GM21737 (cell line): ENCODE measurements around the gene ITGB3.

Experiments
- ATAC-seq: cut with Tn5 transposase; IDR thresholded peaks from one replicate; pipeline ENCODE4 v1.9.1; 2021; ENCODE audit warnings: mild to moderate bottlenecking, moderate library complexity; ENCODE audit not compliant: unreplicated experiment

Gene ITGB3

DNA sequence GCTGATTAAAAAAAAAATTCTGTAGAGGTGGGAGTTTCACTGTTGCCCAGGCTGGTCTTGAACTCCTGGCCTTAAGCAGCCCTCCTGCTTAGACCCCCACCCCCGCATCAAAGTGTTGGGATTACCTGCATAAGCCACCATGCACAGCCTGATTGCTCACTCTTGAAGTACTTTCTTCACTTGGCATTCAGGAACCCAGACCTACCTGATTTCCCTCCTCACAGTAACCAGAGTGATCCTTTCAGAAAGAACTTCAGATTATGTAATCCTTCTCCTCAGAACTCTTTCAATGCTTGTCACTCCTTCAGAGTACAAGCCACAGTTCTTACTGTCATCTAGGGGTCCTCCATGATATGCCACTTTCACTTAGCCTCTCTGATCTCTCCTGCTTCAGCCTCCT, 71.5 kb downstream of the ITGB3 start:
- no peak for ATAC-seq

DNA sequence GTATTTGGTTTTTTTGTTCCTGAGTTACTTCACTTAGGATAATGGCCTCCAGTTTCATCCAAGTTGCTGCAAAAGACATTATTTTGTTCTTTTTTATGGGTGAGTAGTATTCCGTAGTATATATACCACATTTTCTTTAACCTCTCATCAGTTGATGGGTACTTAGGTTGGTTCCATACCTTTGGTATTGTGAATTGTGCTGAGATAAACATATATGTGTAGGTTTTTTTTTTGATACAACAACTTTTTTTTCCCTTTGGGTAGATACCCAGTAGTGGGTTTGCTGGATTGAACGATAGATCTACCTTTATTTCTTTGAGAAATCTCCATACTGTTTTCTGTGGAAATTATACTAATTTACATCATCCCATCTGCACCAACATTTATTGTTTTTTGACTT, 76.9 kb downstream of the ITGB3 start:
- no peak for ATAC-seq

DNA sequence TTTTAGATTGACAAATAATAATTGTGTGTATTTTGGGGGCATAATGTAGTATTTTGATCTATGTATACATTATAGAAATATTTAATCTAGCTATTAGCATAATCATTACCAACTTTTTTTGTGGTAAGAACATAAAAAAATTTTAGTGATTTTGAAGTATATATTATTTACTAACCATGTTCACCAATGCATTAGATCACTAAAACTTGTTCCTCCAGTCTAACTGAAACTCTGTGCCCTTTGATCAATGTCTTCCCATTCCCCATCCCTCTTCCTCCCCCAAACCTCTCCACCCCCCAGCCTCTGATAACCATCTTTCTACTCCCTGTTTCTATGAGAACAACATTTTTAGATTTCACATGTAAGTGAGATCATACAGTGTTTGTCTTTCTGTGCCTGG, 78.7 kb downstream of the ITGB3 start:
- ATAC-seq, result no peak

DNA sequence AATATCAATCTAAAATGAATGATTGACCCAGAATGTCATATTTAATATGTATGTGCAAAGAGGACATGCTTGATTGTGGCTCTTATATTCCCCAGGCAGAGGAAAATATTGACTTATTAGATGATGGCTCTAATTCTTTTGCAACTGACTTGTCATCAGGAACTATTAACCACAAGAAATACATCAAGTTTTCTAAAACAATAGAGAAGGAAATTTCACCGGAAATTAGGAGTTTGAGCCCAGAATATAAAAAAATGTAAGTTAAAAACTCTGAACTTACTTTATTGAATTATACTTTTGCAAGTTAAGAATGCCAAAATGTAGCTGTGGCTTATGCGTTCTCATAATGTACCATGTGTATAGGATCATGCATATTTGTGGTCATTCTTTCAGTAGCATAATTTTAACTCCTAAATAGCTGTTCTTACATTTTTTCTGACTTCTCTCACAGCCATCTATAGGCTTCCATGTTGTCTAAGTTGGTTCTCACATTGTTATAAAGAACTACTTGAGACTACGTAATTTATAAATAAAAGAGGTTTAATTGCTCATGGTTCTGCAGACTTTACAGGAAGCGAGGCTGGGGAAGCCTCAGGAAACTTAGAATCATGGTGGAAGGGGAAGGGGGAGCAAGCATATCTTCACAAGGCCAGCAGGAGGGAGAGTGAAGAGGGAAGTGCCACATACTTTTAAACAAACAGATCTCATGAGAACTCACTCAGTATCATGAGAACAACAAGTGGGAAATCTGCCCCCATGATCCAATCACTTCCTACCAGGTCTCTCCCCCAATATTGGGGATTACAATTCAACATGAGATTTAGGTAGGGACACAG, 81.7 kb downstream of the ITGB3 start:
- no peak for ATAC-seq

DNA sequence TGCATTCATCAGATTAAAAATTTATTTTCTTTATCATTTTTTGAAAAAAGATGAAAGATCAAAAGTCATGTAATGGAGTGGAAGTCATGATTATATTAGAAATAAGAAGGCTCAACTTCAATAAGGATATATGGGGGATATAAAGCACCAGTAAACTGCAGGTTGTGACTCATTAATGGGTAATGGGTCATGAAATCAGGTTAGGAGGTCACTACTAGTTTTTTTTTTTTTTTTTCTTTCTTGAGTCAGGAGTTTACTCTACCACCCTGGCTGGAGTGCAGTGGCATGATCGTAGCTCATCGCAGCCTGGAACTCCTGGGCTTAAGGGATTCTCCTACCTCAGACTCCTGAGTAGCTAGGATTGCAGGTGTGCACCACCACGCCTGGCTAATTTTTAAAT, 84.4 kb downstream of the ITGB3 start:
- no peak for ATAC-seq

DNA sequence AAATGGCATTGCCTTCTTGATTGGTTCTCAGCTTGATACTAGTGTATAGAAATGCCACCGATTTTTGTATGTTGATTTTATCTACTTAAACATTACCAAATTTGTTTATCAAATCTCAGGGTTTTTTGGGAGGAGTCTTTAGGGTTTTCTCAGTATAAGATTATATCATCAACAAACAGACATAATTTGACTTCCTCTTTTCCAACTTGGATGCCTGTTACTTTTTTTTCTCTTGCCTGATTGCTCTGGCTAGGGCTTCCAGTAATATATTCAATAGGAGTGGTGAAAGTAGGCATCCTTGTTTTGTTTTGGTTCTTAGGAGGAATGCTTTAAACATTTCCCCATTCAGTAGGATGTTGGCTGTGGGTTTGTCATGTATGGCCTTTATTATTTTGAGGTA, 99.2 kb downstream of the ITGB3 start:
- no peak for ATAC-seq

DNA sequence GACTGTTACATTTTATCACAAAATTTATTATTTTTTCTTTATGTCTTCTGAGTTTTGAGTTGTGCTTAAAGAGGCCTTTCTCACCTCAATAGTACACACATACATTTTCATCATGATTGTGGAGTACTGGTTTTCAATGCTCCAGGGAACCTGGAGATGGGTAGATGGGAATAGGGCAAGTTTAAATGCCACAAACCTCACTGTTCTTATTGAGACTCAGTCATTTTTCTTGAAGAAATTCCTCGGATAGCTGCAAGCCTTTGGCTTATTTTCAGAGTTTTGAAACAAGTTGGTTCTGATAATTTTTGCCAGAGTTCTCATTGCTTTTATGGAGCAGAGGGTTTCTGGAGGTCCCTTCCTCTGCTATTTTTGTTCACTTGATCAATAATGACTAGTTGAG, 105.0 kb downstream of the ITGB3 start:
- ATAC-seq, result no peak
